COR-L47 (cell line): ENCODE results near the gene TRIP10.
"Not testable (repeated sequence)": the region's sequence is repeated elsewhere in the genome, so short reads cannot be mapped to it uniquely, and the experiment has no call there.

Source experiments
- DNase-seq: peaks from one replicate; lab custom pipeline; 2025; lab: John Stamatoyannopoulos, UW

Gene TRIP10, protein sequence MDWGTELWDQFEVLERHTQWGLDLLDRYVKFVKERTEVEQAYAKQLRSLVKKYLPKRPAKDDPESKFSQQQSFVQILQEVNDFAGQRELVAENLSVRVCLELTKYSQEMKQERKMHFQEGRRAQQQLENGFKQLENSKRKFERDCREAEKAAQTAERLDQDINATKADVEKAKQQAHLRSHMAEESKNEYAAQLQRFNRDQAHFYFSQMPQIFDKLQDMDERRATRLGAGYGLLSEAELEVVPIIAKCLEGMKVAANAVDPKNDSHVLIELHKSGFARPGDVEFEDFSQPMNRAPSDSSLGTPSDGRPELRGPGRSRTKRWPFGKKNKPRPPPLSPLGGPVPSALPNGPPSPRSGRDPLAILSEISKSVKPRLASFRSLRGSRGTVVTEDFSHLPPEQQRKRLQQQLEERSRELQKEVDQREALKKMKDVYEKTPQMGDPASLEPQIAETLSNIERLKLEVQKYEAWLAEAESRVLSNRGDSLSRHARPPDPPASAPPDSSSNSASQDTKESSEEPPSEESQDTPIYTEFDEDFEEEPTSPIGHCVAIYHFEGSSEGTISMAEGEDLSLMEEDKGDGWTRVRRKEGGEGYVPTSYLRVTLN

DNA sequence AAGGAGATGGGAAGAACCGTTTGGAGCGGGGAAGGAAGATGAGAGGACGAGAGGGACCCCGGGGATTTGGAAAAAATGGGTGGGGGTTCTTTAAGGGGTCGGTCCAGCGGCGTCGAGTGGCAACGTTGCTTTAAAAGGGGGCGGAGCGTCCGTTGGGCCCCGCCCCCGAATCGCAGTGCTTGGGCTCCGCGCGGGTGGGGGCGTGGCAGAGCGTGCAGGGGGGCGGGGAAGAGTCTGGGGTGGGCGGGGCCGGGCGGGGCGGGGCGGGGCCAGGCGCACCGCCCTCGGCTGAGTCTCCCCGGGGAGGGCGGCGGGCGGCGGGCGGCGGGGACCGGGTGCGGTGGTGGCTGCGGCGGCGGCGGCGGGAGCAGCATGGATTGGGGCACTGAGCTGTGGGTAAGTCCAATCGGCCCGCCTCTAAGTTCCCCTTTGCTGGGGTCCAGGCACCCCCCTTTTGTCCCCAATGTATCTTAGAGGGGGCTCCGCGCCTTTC lies at the start of gene TRIP10:
TSS of gene TRIP10 (plus strand) at position 291 of the 493 bp plus-strand sequence. CDS start at position 373, 82 bp downstream.
- DNase-seq, result no peak

- no peak for DNase-seq
These were observed 49.2 kb upstream of the TRIP10 start for GRCh38 chr19:6690160-6690885.

DNA sequence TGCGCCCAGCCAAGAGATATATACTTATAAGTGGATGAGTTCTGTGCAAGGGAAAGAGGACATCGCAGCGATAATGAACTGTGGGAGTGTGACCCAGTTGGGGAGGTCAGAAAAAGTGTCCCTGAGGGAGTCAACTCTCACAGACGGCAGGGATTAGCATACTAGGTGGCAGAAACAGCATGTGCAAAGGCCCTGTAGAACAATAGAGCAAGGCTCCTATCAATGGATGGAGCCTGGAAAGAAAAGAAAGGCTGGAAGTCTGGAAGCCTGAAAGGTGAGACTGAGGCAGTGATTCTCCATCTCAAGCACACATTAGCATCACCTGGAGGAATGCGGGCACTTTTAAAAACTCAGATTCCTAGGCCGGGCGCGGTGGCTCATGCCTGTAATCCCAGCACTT lies 48.1 kb upstream of the TRIP10 start:
- no peak for DNase-seq

DNA sequence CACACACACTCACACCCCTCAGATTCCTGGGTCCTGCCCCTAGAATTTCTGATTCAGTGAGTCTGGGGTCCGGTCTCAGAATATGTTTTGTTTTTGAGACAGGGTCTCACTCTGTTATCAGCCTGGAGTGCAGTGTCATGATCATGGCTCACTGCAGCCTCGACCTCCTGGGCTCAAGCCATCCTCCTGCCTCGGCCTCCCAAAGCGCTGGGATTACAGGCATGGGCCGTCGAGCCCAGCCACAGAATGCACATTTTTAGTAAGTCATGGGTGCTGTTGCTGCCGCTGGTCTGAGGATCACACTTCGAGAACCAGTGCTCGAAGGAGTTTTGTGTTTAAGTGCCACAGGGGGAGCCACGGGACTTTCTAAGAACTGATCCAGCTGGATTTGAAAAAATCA lies 47.5 kb upstream of the TRIP10 start:
- DNase-seq, result no peak

GRCh38 chr19:6693056-6693471 lies 46.4 kb upstream of the TRIP10 start:
- no peak for DNase-seq

GRCh38 chr19:6693681-6694080 lies 45.8 kb upstream of the TRIP10 start:
- DNase-seq, result no peak

DNA sequence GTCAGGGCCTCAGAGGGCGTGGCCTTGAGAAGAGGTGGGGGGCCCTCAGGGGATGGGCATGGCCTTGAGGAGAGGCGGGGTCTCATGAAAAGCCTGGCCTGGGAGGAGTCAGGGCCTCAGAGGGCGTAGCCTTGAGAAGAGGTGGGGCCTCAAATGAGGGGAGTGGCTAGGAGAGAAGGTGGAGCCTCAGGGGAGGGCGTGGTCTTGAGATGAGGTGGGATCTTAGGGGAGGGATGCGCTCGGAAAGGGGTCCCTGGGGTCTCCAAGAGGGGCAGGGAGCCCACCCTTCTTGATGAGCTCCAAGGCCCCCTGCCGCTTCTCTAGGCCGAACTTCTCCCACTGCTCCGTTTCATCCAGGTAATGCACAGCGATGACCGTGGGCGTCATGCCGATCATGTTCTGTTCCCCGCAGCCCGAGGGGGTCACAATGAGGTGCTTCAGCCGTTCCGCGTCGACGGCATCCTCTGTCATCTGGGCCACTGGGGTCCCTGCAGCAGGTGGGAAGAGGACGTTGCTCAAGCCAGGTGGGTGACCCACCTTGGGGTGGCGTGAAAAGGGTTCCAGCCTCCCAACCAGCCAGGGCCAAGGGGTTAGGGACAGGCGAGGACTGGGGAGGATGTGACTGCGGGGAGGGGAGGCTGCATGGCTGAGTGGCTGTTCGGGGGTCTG lies 45.2 kb upstream of the TRIP10 start:
- no peak for DNase-seq

- no peak for DNase-seq
These were observed 43.1 kb upstream of the TRIP10 start for GRCh38 chr19:6696239-6696820.

DNA sequence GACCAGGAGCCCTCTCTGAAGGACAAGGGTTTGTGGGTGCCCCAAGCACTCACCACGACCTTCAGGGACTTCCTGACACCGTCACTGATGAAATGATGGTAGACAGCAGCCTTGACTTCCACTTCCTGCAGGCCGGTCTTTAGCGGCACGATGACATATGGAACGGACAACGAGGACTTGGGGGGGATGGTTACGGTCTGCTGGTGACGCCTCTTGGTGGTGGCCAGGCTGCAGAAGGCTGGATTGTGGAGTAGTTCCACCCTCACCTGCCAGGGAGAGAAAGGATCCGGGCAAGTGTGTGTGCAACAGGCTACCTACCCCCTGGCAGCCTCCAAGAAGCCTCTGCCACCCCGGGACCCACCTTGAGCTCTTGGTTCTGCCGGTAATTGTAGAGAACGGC lies 42.2 kb upstream of the TRIP10 start:
- no peak for DNase-seq

DNA sequence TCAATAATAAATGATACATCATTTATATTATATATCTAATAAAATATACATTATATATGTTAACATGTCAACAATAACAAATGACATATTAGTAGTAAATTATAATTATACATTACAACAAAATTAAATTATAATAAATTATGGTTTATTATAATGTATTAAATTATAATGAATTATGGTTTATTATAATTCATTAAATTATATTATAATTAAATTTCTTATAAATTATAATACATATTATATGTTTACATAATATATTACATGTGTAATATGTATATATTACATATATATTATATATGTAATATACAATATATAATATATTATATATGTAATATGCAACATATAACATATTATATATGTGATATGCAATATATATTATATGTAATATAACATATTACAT lies 39.5 kb upstream of the TRIP10 start:
- DNase-seq, result no peak

DNA sequence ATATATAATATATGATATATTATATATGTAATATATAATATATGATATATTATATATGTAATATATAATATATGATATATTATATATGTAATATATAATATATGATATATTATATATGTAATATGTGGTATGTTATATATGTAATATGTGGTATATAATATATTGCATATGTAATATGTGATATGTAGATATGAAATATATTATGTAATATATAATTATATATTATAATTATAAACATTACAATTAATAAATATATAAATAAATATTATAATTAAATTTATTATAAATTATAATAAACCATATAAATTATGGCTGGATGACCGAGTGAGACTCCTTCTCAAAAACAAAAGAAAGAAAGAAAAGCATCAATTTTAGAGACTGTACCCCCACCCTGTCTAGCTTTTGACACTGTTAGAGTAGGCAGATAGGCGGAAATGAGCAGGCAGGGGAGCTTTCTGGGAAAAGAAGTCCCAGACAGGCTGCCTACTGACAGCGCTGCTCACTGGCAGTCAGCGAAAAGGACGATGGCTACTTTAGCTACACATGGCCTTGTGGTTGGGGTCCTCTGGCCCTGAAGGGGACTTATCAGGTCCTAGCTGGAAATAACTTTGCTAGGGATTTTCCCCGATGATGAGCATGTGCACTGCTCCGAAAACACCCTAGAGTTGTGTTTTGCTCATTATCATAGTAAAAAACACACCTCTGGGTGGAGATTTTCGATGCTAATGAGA lies 38.7 kb upstream of the TRIP10 start:
- DNase-seq, result no peak

DNA sequence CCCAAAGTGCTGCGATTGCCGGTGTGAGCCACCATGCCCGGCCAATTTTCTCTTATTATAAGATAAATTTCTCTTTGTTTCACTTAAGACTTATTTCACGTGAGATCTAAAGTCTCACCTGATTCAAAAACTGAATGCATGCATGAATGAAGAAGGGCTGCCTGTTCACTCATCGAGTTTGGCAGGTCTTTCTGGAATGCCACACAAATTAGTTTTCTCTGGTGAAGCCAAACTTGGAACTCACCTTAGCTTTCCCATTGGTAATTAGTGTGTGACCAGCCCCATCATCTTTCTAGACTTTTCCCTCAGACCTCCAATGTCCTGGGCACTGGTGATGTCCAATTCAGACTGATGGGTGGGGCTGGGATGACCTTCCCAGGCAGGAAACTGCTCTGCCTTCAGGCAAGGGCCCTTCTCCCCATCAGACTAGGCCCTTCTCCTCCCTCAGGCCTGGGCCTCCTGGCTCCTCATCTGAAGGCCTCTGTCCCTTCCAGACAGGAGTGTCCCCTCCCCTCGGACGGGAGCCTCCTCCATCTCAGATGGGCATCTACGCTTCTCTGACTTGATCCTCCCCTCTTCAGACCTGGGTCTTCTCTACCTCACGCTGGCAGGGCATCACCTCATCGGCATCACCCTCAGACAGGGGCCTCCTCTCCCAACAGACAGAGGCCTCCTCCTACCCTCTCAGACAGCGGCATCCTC lies 33.4 kb upstream of the TRIP10 start:
- DNase-seq, result no peak

GRCh38 chr19:6706633-6706958 lies 32.9 kb upstream of the TRIP10 start:
- DNase-seq, result no peak

DNA sequence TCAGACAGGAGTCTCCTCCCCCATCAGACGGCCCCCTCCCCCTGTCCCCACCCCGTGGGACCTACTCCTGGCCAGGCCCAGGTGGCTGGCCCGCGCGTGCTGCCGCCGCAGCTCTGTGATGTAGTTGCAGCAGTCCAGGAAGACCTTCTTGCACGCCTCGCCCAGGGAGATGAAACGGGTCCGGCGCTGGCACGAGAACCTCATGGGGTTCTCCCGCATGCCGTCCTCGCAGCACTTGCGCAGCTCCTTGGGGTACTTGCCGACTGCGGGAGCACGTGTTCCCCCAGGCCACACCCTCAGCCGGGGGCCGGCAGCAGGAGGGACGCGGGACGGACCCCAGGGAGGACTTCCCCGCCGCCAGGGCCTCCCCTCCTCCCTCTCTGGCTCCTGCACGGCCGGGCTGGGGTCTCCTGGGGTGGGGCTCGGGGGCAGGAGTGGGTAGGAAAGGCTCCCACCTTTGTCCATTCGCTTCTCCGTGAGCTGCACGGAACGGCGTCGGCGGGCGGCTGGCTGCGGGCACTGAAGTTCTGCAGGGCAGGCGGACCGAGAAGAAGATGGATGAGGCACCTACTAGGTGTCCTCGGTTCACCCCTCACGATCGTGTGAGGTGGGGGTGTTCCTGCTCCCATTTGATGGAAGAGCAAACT lies 32.3 kb upstream of the TRIP10 start:
- no peak for DNase-seq

DNA sequence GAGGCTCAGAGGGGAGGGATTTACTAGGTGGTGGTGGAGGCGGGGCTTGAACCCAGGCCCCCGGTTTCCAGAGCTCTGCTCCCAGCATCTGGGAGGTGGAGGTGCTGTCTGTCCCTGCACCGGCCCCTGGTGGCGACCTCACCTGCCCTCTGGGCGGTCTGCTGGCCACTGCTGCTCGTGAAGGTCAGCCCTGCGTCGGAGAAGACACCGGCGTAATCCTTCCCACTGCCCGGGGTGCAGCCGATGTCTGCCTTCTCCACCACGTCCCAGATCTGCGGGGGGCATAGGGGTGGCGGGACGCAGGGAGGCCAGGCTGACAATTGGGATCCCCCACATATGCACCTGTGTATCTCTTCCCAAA lies 31.8 kb upstream of the TRIP10 start:
- DNase-seq, result no peak

DNA sequence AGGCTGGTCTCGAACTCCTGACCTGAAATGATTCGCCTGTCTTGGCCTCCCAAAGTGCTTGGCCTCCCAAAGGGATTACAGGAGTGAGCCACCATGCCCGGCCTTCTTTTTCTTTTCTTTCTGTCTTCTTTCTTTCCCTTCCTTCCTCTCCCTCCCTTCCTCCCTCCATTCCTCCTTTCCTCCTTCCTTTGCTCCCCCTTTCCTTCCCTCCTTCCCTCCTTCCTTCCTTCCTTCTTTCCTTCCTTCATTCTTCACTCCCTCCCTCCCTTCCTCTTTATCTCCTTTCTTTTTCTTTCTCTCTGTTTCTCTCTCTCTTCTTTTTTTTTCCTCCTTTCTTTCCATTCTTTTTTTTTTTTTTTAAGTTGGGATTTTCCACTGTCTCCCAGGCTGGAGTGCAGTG lies 31.1 kb upstream of the TRIP10 start:
- no peak for DNase-seq

- DNase-seq, result not testable (repeated sequence)
These were observed 30.6 kb upstream of the TRIP10 start for GRCh38 chr19:6708913-6709312.

DNA sequence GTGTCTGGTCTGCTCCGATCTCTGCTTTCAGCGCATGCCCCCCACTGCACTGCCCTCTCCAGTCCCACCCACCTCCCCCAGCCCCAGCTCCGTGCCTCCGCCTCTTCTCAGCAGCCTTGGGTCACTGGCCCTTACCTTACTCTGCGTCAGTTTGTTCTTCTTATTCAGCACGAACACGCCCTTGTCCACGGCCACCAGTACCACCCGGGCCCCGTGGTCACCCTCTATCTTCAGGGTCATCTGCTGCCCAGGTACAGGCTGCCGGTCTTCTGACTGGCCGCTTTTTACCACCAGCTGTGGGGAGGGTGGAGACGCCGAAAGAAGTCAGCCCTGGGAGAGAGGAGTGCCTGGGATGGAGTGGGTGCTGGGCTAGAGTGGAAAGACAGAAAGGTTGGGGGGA lies 29.9 kb upstream of the TRIP10 start:
- no peak for DNase-seq

- no peak for DNase-seq
These were observed 29.0 kb upstream of the TRIP10 start for GRCh38 chr19:6710273-6711077.

- DNase-seq, result no peak
These were observed 28.5 kb upstream of the TRIP10 start for GRCh38 chr19:6711078-6711361.
